ENCODE data around the gene LEF1.

The LEF1 gene

GRCh38 chr4:108080747-108081146 lies 88.0 kb downstream of the LEF1 start:
- no peak for DNase-seq (ENCODE audit: low read depth)
- no peak for TF ChIP-seq CTCF (IDR thresholded peaks at IDR 0.05; ENCODE audit: control insufficient read depth, insufficient read depth, low read depth, low read length, missing control alignments)

GRCh38 chr4:108078024-108078733 lies 90.6 kb downstream of the LEF1 start:
- TF ChIP-seq CTCF (IDR thresholded peaks at IDR 0.05; ENCODE audit: control insufficient read depth, insufficient read depth, low read depth, low read length, missing control alignments): no peak
- DNase-seq (ENCODE audit: low read depth): no peak
- H3K4me3 ChIP-seq (ENCODE audit: control insufficient read depth, low read depth, low read length): no peak overlapping the region

More at GRCh38 chr4:108080747-108081146, 88.0 kb downstream of the LEF1 start:
- H3K4me3 ChIP-seq (ENCODE audit: control insufficient read depth, low read depth, low read length): no peak overlapping the region

- H3K4me3 ChIP-seq (ENCODE audit: control insufficient read depth, low read depth, low read length): no peak overlapping the region
- no peak for TF ChIP-seq CTCF (IDR thresholded peaks at IDR 0.05; ENCODE audit: control insufficient read depth, insufficient read depth, low read depth, low read length, missing control alignments)
- DNase-seq (ENCODE audit: low read depth): no peak
These were observed 96.4 kb downstream of the LEF1 start for GRCh38 chr4:108072300-108072699.

- no peak overlapping the region for H3K4me3 ChIP-seq (ENCODE audit: control insufficient read depth, low read depth, low read length)
- no peak for DNase-seq (ENCODE audit: low read depth)
- no peak for TF ChIP-seq CTCF (IDR thresholded peaks at IDR 0.05; ENCODE audit: control insufficient read depth, insufficient read depth, low read depth, low read length, missing control alignments)
These were observed 98.0 kb downstream of the LEF1 start for GRCh38 chr4:108070775-108071174.

- peak; percentile 25 for DNase-seq (ENCODE audit: low read depth)
- TF ChIP-seq CTCF (IDR thresholded peaks at IDR 0.05; ENCODE audit: control insufficient read depth, insufficient read depth, low read depth, low read length, missing control alignments): no peak
These were observed 100.3 kb downstream of the LEF1 start for GRCh38 chr4:108068442-108068841.

GRCh38 chr4:108060686-108061321 lies 107.9 kb downstream of the LEF1 start:
- no peak overlapping the region for H3K4me3 ChIP-seq (ENCODE audit: control insufficient read depth, low read depth, low read length)
- DNase-seq (ENCODE audit: low read depth): no peak
- TF ChIP-seq CTCF (IDR thresholded peaks at IDR 0.05; ENCODE audit: control insufficient read depth, insufficient read depth, low read depth, low read length, missing control alignments): no peak

More at GRCh38 chr4:108068442-108068841, 100.3 kb downstream of the LEF1 start:
- H3K4me3 ChIP-seq (ENCODE audit: control insufficient read depth, low read depth, low read length): no peak overlapping the region
